ENCODE results near the gene AZGP1. TPM values are rescaled to one million over a fixed set of nuclear protein-coding genes. Genes with fewer than 3 reads are reported as not detected.
A peak's percentile ranks its signal among the peaks of the same experiment; 100 is the strongest.
"Not testable (repeated sequence)": the region's sequence is repeated elsewhere in the genome, so short reads cannot be mapped to it uniquely, and the experiment has no call there.

Gene AZGP1
- total and polyA plus RNA-seq, 2 experiments from 2014 or later: not detected

- no peaks in the 10 kb centered on the region for H3K27me3 ChIP-seq
- no peaks in the 10 kb centered on the region for H3K9me3 ChIP-seq (ENCODE audit: low read depth)
- H3K36me3 ChIP-seq: no peaks in the 10 kb centered on the region
- H3K4me3 ChIP-seq: no peak overlapping the region
- H3K27ac ChIP-seq: no peak overlapping the region
- no peak for DNase-seq (ENCODE audit: low read depth in 1 of 2, low spot score in 1 of 2)
- H3K4me1 ChIP-seq (ENCODE audit: low read depth): no peaks in the 10 kb centered on the region
- no peak for TF ChIP-seq CTCF (IDR thresholded peaks at IDR 0.05; ENCODE audit: low read depth, low read length)
Measured at GRCh38 chr7:99994819-99995218, 19.0 kb upstream of the AZGP1 start.

- peaks cover 4% of the 10 kb centered on the region for H3K27me3 ChIP-seq
- no peaks in the 10 kb centered on the region for H3K9me3 ChIP-seq (ENCODE audit: low read depth)
- DNase-seq (ENCODE audit: low read depth in 1 of 2, low spot score in 1 of 2): no peak
- no peaks in the 10 kb centered on the region for H3K4me1 ChIP-seq (ENCODE audit: low read depth)
- no peak overlapping the region for H3K4me3 ChIP-seq
- no peak for TF ChIP-seq CTCF (IDR thresholded peaks at IDR 0.05; ENCODE audit: low read depth, low read length)
- H3K36me3 ChIP-seq: no peaks in the 10 kb centered on the region
- no peak overlapping the region for H3K27ac ChIP-seq
Measured at GRCh38 chr7:99992330-99993038, 16.7 kb upstream of the AZGP1 start.

- not testable (repeated sequence) for H3K4me3 ChIP-seq; H3K27me3 ChIP-seq; H3K27ac ChIP-seq; H3K4me1 ChIP-seq (ENCODE audit: low read depth); DNase-seq (ENCODE audit: low read depth in 1 of 2, low spot score in 1 of 2); H3K36me3 ChIP-seq; H3K9me3 ChIP-seq (ENCODE audit: low read depth)
Measured at GRCh38 chr7:99991543-99991942, 15.7 kb upstream of the AZGP1 start.

- no peak for TF ChIP-seq CTCF (IDR thresholded peaks at IDR 0.05; ENCODE audit: low read depth, low read length)
- DNase-seq (ENCODE audit: low read depth in 1 of 2, low spot score in 1 of 2): no peak
- peaks cover 4% of the 10 kb centered on the region for H3K27me3 ChIP-seq
- H3K4me1 ChIP-seq (ENCODE audit: low read depth): no peaks in the 10 kb centered on the region
- no peaks in the 10 kb centered on the region for H3K9me3 ChIP-seq (ENCODE audit: low read depth)
- H3K36me3 ChIP-seq: no peaks in the 10 kb centered on the region
- no peak overlapping the region for H3K27ac ChIP-seq
- peak overlapping the region; percentile 13 for H3K4me3 ChIP-seq
Measured at GRCh38 chr7:99990460-99990852, 14.6 kb upstream of the AZGP1 start.

GRCh38 chr7:99987846-99988245 lies 12.0 kb upstream of the AZGP1 start:
- Histone ChIP-seq H3K27me3 (peaks cover 4% of the 10 kb centered on the region), H3K9me3 (ENCODE audit: low read depth) (no peaks in the 10 kb centered on the region), H3K36me3 (no peaks in the 10 kb centered on the region), H3K4me1 (ENCODE audit: low read depth) (no peaks in the 10 kb centered on the region), H3K27ac (no peak overlapping the region), H3K4me3 (no peak overlapping the region)
- DNase-seq (ENCODE audit: low read depth in 1 of 2, low spot score in 1 of 2): no peak
- no peak for TF ChIP-seq CTCF (IDR thresholded peaks at IDR 0.05; ENCODE audit: low read depth, low read length)

- not testable (repeated sequence) for H3K27me3 ChIP-seq; H3K27ac ChIP-seq; H3K36me3 ChIP-seq; H3K9me3 ChIP-seq (ENCODE audit: low read depth); H3K4me3 ChIP-seq; H3K4me1 ChIP-seq (ENCODE audit: low read depth); DNase-seq (ENCODE audit: low read depth in 1 of 2, low spot score in 1 of 2)
Measured at GRCh38 chr7:99987306-99987705, 11.5 kb upstream of the AZGP1 start.

All from cardiac muscle cell (in vitro differentiated cells and primary cell).